GM21360 (cell line): ENCODE data around the gene CD300H.

Source experiments
- ATAC-seq: cut with Tn5 transposase; IDR thresholded peaks from one replicate; pipeline ENCODE4 v1.9.1; 2021; ENCODE audit warnings: mild to moderate bottlenecking, moderate library complexity; ENCODE audit not compliant: unreplicated experiment

The CD300H gene

GRCh38 chr17:74552037-74552436 is 15.3 kb downstream of the CD300H start:
- ATAC-seq, result no peak

- no peak for ATAC-seq
These were observed 16.7 kb downstream of the CD300H start for GRCh38 chr17:74550602-74551001.

GRCh38 chr17:74549343-74549742 is 18.0 kb downstream of the CD300H start:
- ATAC-seq, result no peak

- ATAC-seq, result no peak
These were observed 19.6 kb downstream of the CD300H start for GRCh38 chr17:74547736-74548135.

GRCh38 chr17:74547264-74547663 is 20.0 kb downstream of the CD300H start:
- no peak for ATAC-seq

- no peak for ATAC-seq
These were observed 20.7 kb downstream of the CD300H start for GRCh38 chr17:74546586-74546985.

- ATAC-seq, result no peak
These were observed 21.5 kb downstream of the CD300H start, which contains the start of gene CD300C for GRCh38 chr17:74545843-74546230. TSS of gene CD300C (minus strand) at chr17:74546115. CDS start at chr17:74545782, 333 bp downstream.

- ATAC-seq, result no peak
These were observed 22.1 kb downstream of the CD300H start for GRCh38 chr17:74544991-74545842.

- ATAC-seq, result no peak
These were observed 23.2 kb downstream of the CD300H start for GRCh38 chr17:74543891-74544760.

GRCh38 chr17:74543406-74543805 is 23.9 kb downstream of the CD300H start:
- no peak for ATAC-seq

GRCh38 chr17:74542727-74543383 is 24.5 kb downstream of the CD300H start:
- ATAC-seq, result no peak

- no peak for ATAC-seq
These were observed 25.1 kb downstream of the CD300H start for GRCh38 chr17:74542166-74542565.

GRCh38 chr17:74541176-74542111 is 25.9 kb downstream of the CD300H start:
- no peak for ATAC-seq

- no peak for ATAC-seq
These were observed 28.0 kb downstream of the CD300H start for GRCh38 chr17:74539281-74539820.

- ATAC-seq, result no peak
These were observed 30.4 kb downstream of the CD300H start for GRCh38 chr17:74536890-74537289.

GRCh38 chr17:74532115-74532514 is 35.2 kb downstream of the CD300H start:
- no peak for ATAC-seq

GRCh38 chr17:74531231-74531761 is 36.0 kb downstream of the CD300H start, which contains the start of gene CD300LB:
TSS of gene CD300LB (minus strand) at chr17:74531475. CDS start at chr17:74531350, 125 bp downstream.
- ATAC-seq, result no peak

GRCh38 chr17:74530831-74531150 is 36.5 kb downstream of the CD300H start:
- ATAC-seq, result no peak

GRCh38 chr17:74529243-74529642 is 38.1 kb downstream of the CD300H start:
- no peak for ATAC-seq
